GM12865 (cell line): ENCODE data around the gene OR10AD1.
"Not testable (repeated sequence)": the region's sequence is repeated elsewhere in the genome, so short reads cannot be mapped to it uniquely, and the experiment has no call there.

Source experiments
- DNase-seq: peaks from one replicate; pipeline ENCODE4 v3.0.0; 2010; ENCODE audit warnings: low read depth
- H3K4me3 ChIP-seq: 2 replicates; pipeline ENCODE4 v1.5.1; 2011; ENCODE audit warnings: mild to moderate bottlenecking, low read depth, low read length, control low read depth
- CTCF ChIP-seq: IDR thresholded peaks from 2 replicates; pipeline ENCODE4 v1.5.1; 2011; ENCODE audit warnings: low read length, control low read depth, low read depth, inconsistent platforms; ENCODE audit not compliant: insufficient read depth; ENCODE audit errors: missing control alignments

Gene OR10AD1, protein sequence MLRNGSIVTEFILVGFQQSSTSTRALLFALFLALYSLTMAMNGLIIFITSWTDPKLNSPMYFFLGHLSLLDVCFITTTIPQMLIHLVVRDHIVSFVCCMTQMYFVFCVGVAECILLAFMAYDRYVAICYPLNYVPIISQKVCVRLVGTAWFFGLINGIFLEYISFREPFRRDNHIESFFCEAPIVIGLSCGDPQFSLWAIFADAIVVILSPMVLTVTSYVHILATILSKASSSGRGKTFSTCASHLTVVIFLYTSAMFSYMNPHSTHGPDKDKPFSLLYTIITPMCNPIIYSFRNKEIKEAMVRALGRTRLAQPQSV

GRCh38 chr12:48203192-48203591, at the start of gene OR10AD1:
Gene OR10AD1 (minus strand): TSS chr12:48203292. CDS start chr12:48203292, 0 bp downstream.
- H3K4me3 ChIP-seq: no peak within 1 kb of the TSS
- no peak for DNase-seq
- no peak for TF ChIP-seq CTCF

GRCh38 chr12:48247181-48247966, 44.3 kb upstream of the OR10AD1 start:
- no peak for DNase-seq
- H3K4me3 ChIP-seq: no peak overlapping the region
- TF ChIP-seq CTCF: no peak

GRCh38 chr12:48237162-48237561, 34.1 kb upstream of the OR10AD1 start:
- no peak overlapping the region for H3K4me3 ChIP-seq
- no peak for DNase-seq
- no peak for TF ChIP-seq CTCF

DNA sequence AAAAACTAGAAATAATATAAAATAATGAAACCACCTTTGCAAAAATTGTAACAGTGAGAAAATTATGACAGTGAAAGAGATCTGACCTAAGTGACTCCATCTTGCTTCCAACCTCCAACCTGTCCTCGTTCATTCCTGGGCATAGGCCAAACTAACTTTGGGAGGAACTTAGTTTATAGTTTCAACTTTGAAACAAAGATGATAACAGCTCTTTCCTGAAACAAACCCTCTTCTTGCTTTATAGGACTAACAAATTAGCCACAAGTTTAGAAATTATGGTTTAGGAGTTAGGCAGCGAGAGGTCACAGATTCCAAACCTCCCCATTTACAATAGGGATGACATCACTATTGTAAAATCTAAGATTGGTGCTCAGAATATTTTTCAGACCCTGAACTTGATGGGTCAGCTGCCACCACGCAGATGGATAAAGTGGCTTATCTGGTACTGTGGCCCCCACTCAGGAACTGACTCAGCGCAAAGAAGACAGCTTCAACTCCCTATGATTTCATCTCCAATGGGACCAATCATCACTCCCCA, 32.8 kb upstream of the OR10AD1 start:
- no peak overlapping the region for H3K4me3 ChIP-seq
- no peak for DNase-seq
- no peak for TF ChIP-seq CTCF

DNA sequence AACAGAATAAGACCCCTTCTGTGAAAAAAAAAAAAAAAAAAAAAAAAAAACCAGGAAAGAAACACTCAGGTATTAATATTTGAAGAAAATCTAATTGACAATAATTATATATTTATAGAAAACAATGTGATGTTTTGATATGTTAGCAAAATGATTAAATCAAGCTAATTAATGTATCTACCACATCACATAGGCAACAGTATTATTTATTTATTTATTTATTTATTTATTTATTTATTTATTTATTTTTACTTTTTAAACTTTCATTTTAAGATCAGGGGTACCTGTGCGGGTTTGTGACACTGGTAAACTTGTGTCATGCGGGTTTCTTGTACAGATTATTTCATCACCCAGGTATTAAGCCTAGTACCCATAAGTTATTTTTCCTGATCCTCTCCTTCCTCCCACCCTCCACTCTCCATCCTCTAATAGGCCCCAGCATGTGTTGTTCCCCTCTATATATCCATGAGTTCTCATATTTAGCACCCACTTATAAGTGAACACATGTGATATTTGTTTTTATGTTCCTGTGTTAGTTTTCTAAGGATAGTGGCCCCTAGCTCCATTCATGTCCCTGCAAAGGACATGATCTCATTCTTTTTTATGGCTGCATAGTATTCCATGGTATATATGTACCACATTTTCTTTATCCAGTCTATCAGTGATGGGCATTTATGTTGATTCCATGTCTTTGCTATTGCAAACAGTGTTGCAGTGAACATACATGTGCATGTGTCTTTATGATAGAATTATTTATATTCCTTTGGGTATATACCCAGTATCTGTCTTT, 28.3 kb upstream of the OR10AD1 start:
- not testable (repeated sequence) for H3K4me3 ChIP-seq, DNase-seq

DNA sequence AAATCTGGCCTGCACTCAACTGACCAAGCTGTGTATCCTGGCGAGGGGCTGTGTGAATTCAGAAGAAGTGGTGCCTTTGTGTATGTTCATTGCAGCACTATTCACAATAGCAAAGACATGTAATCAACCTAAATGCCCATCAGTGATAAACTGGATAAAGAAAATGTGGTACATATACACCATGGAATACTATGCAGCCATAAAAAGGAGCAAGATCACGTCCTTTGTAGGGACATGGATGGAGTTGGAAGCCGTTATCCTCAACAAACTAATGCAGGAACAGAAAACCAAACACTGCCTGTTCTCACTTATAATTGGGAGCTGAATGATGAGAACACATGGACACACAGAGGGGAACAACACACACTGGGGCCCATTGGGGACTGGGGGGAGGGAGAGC, 21.4 kb upstream of the OR10AD1 start:
- DNase-seq, H3K4me3 ChIP-seq: not testable (repeated sequence)

DNA sequence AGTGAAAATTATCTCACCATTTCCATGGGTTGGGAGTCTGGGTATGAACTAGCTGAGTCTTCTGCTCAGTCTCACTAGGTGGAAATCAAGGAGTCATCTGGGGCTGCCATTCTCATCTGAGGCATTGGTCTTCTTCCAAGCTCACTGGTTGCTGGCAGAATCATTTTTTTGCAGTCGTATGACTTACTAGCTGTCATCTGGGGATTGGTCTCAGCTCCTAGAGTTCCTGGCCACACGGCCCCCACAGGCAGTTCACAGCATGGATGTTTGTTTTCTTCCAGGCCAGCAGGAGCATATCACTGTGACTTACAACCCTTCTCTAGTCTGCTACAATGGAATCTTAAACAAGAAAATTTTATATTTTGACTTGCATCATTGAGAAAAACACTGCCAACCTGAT, 18.6 kb upstream of the OR10AD1 start:
- no peak overlapping the region for H3K4me3 ChIP-seq
- no peak for DNase-seq
- no peak for TF ChIP-seq CTCF
